Type B pancreatic cell (in vitro differentiated cells): ENCODE data around the gene GNPTAB. TPM values are rescaled to one million over a fixed set of nuclear protein-coding genes. Genes with fewer than 3 reads are reported as not detected.

Experiments used
- DNase-seq: peaks from one replicate; pipeline ENCODE4 v3.0.0; 2021; ENCODE audit warnings: mixed read lengths; ENCODE audit not compliant: unreplicated experiment; ENCODE audit errors: extremely low spot score
- H3K27ac Mint-ChIP-seq: 2 replicates; pipeline ENCODE4 v1.8.0; 2021; ENCODE audit warnings: mild to moderate bottlenecking, mixed read lengths
- H3K27me3 Mint-ChIP-seq: 2 replicates; pipeline ENCODE4 v1.8.0; 2021; ENCODE audit warnings: mixed read lengths
- H3K36me3 Mint-ChIP-seq: 2 replicates; pipeline ENCODE4 v1.8.0; 2021; ENCODE audit warnings: mixed read lengths
- H3K4me1 Mint-ChIP-seq: one replicate; pipeline ENCODE4 v1.8.0; 2021; ENCODE audit warnings: mixed read lengths; ENCODE audit not compliant: unreplicated experiment
- H3K4me3 Mint-ChIP-seq: 2 replicates; pipeline ENCODE4 v1.8.0; 2021; ENCODE audit warnings: mild to moderate bottlenecking, mixed read lengths
- H3K9me3 Mint-ChIP-seq: 2 replicates; pipeline ENCODE4 v1.8.0; 2021; ENCODE audit warnings: mixed read lengths
- total RNA-seq: library from RNA; stranded (reverse); gene quantifications from 2 replicates; pipeline ENCODE4 v1.2.1, GENCODE V29; 2021; ENCODE audit warnings: low replicate concordance
- TF ChIP-seq, protein P1 (sequence below): fragments of 200-600 bp; sonication (generic); conservative IDR thresholded peaks from 2 replicates; pipeline ENCODE4 v1.5.0; 2021; ENCODE audit warnings: antibody characterized with exemption, mild to moderate bottlenecking

GNPTAB gene
- total RNA-seq, 1 donor from 2014 or later = 29.4 TPM

- DNase-seq = no peak
- TF ChIP-seq, protein P1, sequence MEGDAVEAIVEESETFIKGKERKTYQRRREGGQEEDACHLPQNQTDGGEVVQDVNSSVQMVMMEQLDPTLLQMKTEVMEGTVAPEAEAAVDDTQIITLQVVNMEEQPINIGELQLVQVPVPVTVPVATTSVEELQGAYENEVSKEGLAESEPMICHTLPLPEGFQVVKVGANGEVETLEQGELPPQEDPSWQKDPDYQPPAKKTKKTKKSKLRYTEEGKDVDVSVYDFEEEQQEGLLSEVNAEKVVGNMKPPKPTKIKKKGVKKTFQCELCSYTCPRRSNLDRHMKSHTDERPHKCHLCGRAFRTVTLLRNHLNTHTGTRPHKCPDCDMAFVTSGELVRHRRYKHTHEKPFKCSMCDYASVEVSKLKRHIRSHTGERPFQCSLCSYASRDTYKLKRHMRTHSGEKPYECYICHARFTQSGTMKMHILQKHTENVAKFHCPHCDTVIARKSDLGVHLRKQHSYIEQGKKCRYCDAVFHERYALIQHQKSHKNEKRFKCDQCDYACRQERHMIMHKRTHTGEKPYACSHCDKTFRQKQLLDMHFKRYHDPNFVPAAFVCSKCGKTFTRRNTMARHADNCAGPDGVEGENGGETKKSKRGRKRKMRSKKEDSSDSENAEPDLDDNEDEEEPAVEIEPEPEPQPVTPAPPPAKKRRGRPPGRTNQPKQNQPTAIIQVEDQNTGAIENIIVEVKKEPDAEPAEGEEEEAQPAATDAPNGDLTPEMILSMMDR = peak; percentile 98
- H3K4me3 Mint-ChIP-seq = no peak overlapping the region
- H3K27me3 Mint-ChIP-seq = no peaks in the 10 kb centered on the region
- no peak overlapping the region for H3K27ac Mint-ChIP-seq
- no peaks in the 10 kb centered on the region for H3K4me1 Mint-ChIP-seq
- peaks cover 6% of the 10 kb centered on the region for H3K36me3 Mint-ChIP-seq
- H3K9me3 Mint-ChIP-seq = no peaks in the 10 kb centered on the region
These were observed 57.1 kb downstream of the GNPTAB start for GRCh38 chr12:101773650-101774162.

GRCh38 chr12:101772012-101772775 lies 58.6 kb downstream of the GNPTAB start:
- Mint-ChIP-seq H3K27ac (no peak overlapping the region), H3K36me3 (peaks cover 3% of the 10 kb centered on the region)

DNA sequence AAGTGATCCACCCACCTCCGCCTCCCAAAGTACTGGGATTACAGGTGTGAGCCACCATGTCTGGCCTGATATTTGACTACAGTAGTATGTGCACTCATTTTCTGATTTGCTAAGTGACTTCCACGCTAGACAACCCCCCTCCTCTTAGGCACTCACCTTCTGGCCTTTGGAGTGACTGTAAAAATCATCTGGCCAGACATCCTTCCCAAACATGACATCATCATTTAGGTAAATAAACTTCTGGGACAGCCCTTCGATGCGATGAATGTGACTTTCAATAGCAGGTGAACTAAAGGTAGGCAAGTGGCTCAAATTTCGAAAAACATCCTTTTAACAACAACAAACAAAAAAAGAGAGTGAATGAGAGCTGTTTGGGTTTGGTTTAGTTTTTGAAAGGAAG lies 60.9 kb downstream of the GNPTAB start:
- Mint-ChIP-seq H3K27ac (no peak overlapping the region), H3K4me3 (no peak overlapping the region), H3K9me3 (no peaks in the 10 kb centered on the region), H3K27me3 (no peaks in the 10 kb centered on the region), H3K4me1 (no peaks in the 10 kb centered on the region), H3K36me3 (peaks cover 5% of the 10 kb centered on the region)
- no peak for DNase-seq
- TF ChIP-seq, protein P1 = no peak

More at GRCh38 chr12:101772012-101772775, 58.6 kb downstream of the GNPTAB start:
- H3K4me3 Mint-ChIP-seq = no peak overlapping the region
- H3K27me3 Mint-ChIP-seq = no peaks in the 10 kb centered on the region
- TF ChIP-seq, protein P1 = no peak
- H3K9me3 Mint-ChIP-seq = no peaks in the 10 kb centered on the region
- H3K4me1 Mint-ChIP-seq = no peaks in the 10 kb centered on the region
- no peak for DNase-seq

DNA sequence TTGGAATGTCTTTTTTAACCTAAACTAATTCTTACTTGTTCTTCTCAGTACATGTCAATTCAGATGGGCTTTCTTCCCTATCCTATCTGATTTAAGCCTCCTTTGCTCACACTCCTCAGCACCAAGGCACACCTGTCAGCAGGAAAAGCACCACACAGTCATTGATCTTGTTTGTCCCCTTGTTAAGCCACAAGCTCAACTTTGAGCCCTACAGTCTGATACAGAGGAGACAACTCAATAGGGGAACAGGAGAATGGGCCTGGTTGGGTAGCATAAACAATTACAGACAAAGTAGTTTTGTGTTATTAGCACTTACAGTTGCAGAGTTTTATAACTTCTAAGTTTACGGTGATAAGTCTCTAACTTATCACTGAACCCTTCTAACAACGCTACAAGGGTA lies 62.0 kb downstream of the GNPTAB start:
- peaks cover 9% of the 10 kb centered on the region for H3K36me3 Mint-ChIP-seq
- DNase-seq = no peak
- no peak overlapping the region for H3K27ac Mint-ChIP-seq
- H3K4me3 Mint-ChIP-seq = no peak overlapping the region
- H3K9me3 Mint-ChIP-seq = no peaks in the 10 kb centered on the region
- peaks cover 4% of the 10 kb centered on the region for H3K4me1 Mint-ChIP-seq
- H3K27me3 Mint-ChIP-seq = no peaks in the 10 kb centered on the region
- TF ChIP-seq, protein P1 = no peak

- H3K27ac Mint-ChIP-seq = no peak overlapping the region
- DNase-seq = no peak
- peaks cover 13% of the 10 kb centered on the region for H3K36me3 Mint-ChIP-seq
- TF ChIP-seq, protein P1 = no peak
- H3K4me1 Mint-ChIP-seq = peaks cover 4% of the 10 kb centered on the region
- H3K9me3 Mint-ChIP-seq = no peaks in the 10 kb centered on the region
- no peaks in the 10 kb centered on the region for H3K27me3 Mint-ChIP-seq
- H3K4me3 Mint-ChIP-seq = no peak overlapping the region
These were observed 63.2 kb downstream of the GNPTAB start for GRCh38 chr12:101767537-101767936.
